ENCODE data around the gene LRRC37A.
"Not testable (repeated sequence)": the region's sequence is repeated elsewhere in the genome, so short reads cannot be mapped to it uniquely, and the experiment has no call there.

LRRC37A gene

DNA sequence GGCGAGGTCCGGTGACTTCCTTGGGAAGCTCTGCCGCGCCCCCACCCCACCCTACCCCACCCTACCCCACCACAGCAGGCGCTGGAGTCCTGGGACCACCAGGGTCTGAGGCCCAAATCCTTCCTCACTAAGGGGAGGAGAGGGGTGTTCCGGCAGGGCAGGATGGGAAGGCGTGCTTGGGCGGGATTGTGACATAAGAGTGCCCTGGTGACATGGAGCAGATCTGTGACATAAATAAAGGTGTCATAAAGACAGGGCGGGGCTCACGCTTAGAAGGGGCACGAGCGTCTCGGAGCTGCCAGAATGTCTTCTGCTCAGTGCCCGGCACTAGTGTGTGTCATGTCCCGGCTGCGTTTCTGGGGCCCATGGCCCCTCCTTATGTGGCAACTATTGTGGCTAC is at the start of gene LRRC37A:
LRRC37A (plus strand) TSS at position 301 of the 400 bp plus-strand sequence; CDS start at position 304, 3 bp downstream.
- H3K27ac ChIP-seq, result not testable (repeated sequence)

- not testable (repeated sequence) for H3K27ac ChIP-seq
Observed at GRCh38 chr17:46249153-46249552, 45.8 kb upstream of the LRRC37A start.

DNA sequence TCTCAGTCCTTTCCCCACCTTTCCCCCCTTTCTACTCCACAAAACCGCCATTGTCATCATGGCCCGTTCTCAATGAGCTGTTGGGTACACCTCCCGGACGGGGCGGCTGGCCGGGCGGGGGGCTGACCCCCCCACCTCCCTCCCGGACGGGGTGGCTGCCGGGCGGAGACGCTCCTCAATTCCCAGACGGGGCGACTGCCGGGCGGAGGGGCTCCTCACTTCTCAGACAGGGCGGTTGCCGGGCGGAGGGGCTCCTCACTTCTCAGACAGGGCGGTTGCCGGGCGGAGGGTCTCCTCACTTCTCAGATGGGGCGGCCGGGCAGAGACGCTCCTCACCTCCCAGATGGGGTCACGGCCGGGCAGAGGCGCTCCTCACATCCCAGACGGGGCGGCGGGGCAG is 42.1 kb upstream of the LRRC37A start:
- not testable (repeated sequence) for H3K27ac ChIP-seq

GRCh38 chr17:46253722-46254121 is 41.2 kb upstream of the LRRC37A start:
- H3K27ac ChIP-seq, result not testable (repeated sequence)
- TF ChIP-seq CTCF (conservative IDR thresholded peaks at IDR 0.05), result peak; percentile 63

- not testable (repeated sequence) for H3K27ac ChIP-seq
Observed at GRCh38 chr17:46254215-46254614, 40.7 kb upstream of the LRRC37A start.

DNA sequence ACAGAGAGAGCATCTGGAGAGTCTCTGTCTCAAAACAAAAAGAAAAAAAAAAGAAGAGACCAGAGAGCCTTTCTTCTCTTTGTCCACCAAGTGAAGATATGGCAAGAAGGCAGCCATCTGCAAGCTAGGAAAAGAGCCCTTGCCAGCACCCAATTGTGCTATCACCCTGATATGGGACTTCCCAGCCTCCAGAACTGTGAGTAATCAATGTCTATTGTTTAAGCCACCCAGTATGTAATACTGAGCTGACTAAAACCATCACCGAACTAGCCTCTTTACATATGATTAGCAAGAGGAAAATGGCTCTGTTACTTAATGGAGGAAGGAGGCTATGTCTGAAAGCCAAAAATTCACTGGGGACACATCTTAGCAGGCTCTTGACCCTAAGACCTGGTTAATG is 38.6 kb upstream of the LRRC37A start:
- H3K27ac ChIP-seq, result not testable (repeated sequence)

- TF ChIP-seq CTCF (conservative IDR thresholded peaks at IDR 0.05), result peak; percentile 27; the same call in 1 of the 2 replicates
- H3K27ac ChIP-seq, result peak overlapping the region; percentile 86
Observed at GRCh38 chr17:46259845-46260661, 34.9 kb upstream of the LRRC37A start.

- no peak overlapping the region for H3K27ac ChIP-seq
- TF ChIP-seq CTCF (conservative IDR thresholded peaks at IDR 0.05), result no peak
Observed at GRCh38 chr17:46262271-46262670, 32.7 kb upstream of the LRRC37A start.

DNA sequence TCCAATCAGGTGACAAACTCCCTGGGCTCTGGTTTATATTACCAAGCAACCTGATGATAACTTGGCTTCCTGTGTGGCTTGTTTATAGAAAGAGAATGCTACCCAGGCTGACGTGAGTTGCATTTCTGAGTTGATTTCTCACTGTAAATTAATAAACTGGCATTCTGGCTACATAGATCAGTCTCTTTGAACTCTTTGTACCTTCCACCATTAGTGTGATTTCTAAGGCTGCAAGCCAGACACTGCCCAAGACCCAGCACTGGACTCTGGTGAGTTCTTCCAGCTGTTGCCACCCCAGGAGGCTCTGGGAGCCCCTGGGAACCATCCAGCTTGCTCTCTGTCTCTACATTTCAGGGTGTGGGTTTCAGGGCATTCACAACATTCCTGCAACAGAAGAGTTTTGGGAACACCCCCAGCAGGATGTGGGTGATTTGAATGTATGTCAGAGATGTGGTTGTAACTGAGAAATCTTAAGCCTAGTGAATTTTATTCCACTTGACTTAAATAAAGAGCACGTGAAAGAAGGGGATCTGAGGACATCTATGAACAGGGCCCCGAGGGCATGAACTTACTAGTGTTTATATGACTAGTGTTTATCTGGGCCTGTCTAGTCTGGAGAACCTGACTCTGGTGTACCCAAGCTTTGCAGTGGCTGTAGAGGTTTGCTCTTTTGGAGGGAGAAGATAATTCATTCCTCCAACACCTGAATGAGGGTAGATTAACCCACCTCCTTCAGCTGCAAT is 30.3 kb upstream of the LRRC37A start:
- no peak overlapping the region for H3K27ac ChIP-seq
- TF ChIP-seq CTCF (conservative IDR thresholded peaks at IDR 0.05), result no peak

DNA sequence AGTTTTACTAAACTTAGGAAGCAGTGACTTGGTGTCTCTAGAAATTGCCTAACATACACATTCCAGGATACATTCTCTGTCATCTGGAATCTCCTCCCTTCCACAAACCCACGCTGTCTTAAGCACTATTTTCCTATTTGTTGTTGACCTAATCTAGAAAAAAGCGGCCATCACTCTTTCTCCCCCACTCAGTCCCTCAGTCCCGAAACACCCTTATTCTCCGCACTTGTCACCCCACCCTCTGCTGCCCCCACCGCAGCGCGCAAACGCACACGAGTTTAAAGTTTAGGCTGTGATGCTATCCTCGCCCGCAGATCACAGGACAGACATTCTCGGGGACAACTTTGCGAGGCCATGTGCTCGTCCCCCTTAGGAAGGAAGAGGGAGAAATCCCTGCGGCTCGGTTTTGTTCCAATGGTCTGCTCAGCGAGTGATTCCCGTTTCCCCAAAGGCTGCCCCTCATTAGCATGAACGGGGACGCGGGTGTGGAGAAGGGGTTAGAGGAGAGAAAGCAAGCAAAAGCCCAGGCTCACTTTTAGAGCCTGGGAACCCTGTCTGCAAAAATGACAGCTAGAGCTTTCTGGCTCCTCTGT is 28.8 kb upstream of the LRRC37A start:
- H3K27ac ChIP-seq, result peak overlapping the region; percentile 92
